NCI-H460 (cell line): ENCODE results near the gene CALHM6. TPM values are rescaled to one million over a fixed set of nuclear protein-coding genes. Genes with fewer than 3 reads are reported as not detected.
"Not testable (repeated sequence)": the region's sequence is repeated elsewhere in the genome, so short reads cannot be mapped to it uniquely, and the experiment has no call there.

Experiments used
- DNase-seq: peaks from one replicate; pipeline ENCODE4 v3.0.0-alpha.2; 2016; ENCODE audit warnings: low read depth; ENCODE audit errors: extremely low read depth
- total RNA-seq: library from RNA; depleted of rRNA; stranded (reverse); fragments of >200 nt; shearing (Covaris generic); gene quantifications from 2 replicates; pipeline ENCODE4 v1.2.3, GENCODE V29; 2014

The CALHM6 gene
- total RNA-seq, 1 experiment from 2014 or later: 0.45 TPM

GRCh38 chr6:116472706-116473105 lies 11.5 kb downstream of the CALHM6 start:
- DNase-seq: no peak

GRCh38 chr6:116475141-116475540 lies 14.0 kb downstream of the CALHM6 start:
- no peak for DNase-seq

- no peak for DNase-seq
Measured at GRCh38 chr6:116476002-116476678, 15.0 kb downstream of the CALHM6 start.

- no peak for DNase-seq
Measured at GRCh38 chr6:116482780-116483179, 21.6 kb downstream of the CALHM6 start.

GRCh38 chr6:116483616-116484015 lies 22.4 kb downstream of the CALHM6 start:
- no peak for DNase-seq

GRCh38 chr6:116485559-116486184 lies 24.5 kb downstream of the CALHM6 start:
- DNase-seq: no peak

GRCh38 chr6:116491610-116492330 lies 30.6 kb downstream of the CALHM6 start:
- no peak for DNase-seq

GRCh38 chr6:116492331-116493067 lies 31.3 kb downstream of the CALHM6 start:
- DNase-seq: no peak

GRCh38 chr6:116495161-116495560 lies 34.0 kb downstream of the CALHM6 start:
- not testable (repeated sequence) for DNase-seq

- DNase-seq: no peak
Measured at GRCh38 chr6:116497113-116497676, 36.0 kb downstream of the CALHM6 start.

- DNase-seq: no peak
Measured at GRCh38 chr6:116500969-116501433, 39.8 kb downstream of the CALHM6 start.

GRCh38 chr6:116507324-116507723 lies 46.1 kb downstream of the CALHM6 start:
- no peak for DNase-seq

- DNase-seq: no peak
Measured at GRCh38 chr6:116508527-116508926, 47.4 kb downstream of the CALHM6 start.

GRCh38 chr6:116511424-116512110 lies 50.4 kb downstream of the CALHM6 start, which contains the start of gene CALHM5:
Gene CALHM5 (plus strand): TSS chr6:116511639. CDS start chr6:116511697, 58 bp downstream.
- peak; percentile 48 for DNase-seq

GRCh38 chr6:116512111-116512559 lies 51.0 kb downstream of the CALHM6 start:
- DNase-seq: no peak

GRCh38 chr6:116512734-116513133 lies 51.6 kb downstream of the CALHM6 start:
- no peak for DNase-seq
